Measurements from ENCODE around the gene RNASEH2A. TPM values are rescaled to one million over a fixed set of nuclear protein-coding genes. Genes with fewer than 3 reads are reported as not detected.

The RNASEH2A gene
- total RNA-seq, 2 experiments from 2014 or later = 1.5 to 2.7 TPM

DNA sequence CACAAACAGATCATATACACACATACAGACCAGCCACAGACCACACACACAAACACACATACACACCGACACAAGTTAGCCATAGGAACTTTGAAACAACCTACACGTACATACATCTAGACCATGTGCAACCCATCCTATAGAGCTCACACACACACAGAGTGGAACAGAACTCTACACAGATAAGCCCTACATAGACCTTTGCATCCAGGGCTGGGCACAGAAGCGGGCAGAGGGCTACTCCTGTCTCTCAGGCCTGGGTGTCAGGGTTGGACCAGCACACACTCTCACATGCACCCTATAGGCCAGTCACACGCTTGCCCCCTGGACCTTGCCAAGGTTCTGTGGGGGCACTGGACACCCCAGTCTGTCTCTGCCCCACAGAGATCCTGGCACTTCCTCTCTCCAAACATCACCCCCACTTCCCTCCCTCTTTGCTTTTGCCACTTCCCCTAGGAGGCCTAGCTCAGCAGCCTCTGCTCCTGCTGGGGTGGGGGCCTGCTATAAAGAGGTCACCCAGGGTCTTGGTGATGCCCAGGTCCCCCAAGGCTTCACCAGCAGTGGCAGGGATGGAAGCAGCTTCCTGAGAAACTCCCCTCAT is 20.9 kb upstream of the RNASEH2A start:
- Mint-ChIP-seq H3K4me1 (ENCODE audit: low read depth) (peaks cover 37% of the 10 kb centered on the region), H3K9me3 (no peaks in the 10 kb centered on the region), H3K27ac (no peak overlapping the region), H3K36me3 (ENCODE audit: low read depth) (peaks cover 5% of the 10 kb centered on the region), H3K27me3 (no peaks in the 10 kb centered on the region), H3K4me3 (no peak overlapping the region)
- TF ChIP-seq, protein P1, sequence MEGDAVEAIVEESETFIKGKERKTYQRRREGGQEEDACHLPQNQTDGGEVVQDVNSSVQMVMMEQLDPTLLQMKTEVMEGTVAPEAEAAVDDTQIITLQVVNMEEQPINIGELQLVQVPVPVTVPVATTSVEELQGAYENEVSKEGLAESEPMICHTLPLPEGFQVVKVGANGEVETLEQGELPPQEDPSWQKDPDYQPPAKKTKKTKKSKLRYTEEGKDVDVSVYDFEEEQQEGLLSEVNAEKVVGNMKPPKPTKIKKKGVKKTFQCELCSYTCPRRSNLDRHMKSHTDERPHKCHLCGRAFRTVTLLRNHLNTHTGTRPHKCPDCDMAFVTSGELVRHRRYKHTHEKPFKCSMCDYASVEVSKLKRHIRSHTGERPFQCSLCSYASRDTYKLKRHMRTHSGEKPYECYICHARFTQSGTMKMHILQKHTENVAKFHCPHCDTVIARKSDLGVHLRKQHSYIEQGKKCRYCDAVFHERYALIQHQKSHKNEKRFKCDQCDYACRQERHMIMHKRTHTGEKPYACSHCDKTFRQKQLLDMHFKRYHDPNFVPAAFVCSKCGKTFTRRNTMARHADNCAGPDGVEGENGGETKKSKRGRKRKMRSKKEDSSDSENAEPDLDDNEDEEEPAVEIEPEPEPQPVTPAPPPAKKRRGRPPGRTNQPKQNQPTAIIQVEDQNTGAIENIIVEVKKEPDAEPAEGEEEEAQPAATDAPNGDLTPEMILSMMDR (IDR thresholded peaks at IDR 0.05) = no peak
- no peaks in the 10 kb centered on the region for H3K27me3 ChIP-seq (ENCODE audit: control insufficient read depth in 1 of 2, insufficient read depth in 2 of 2, low read length in 2 of 2)
- ChIA-PET POLR2A (no interaction called here), CTCF (interaction anchor here (0.7 kb wide), 1 partner anchor 11 kb away, joined by 4 read pairs; no protein-coding TSS in a partner anchor)
- H3K9me3 ChIP-seq (ENCODE audit: control insufficient read depth in 1 of 2, insufficient read depth in 1 of 2, low read length in 2 of 2) = no peaks in the 10 kb centered on the region
- DNase-seq (peak in 4 of 14 experiments; percentile 7 to 57 (median 51)), ATAC-seq (ENCODE audit: poor library complexity) (no peak)
- intact Hi-C loops (cut with DNase I, micrococcal nuclease) = loop anchor here in 1 of 2 experiments (10.0 kb wide), 1 partner anchor 149 kb away; the partner anchor contains the start of genes CALR and FARSA
- peak overlapping the region; percentile 91 to 98 for H3K27ac ChIP-seq (ENCODE audit: low read depth in 1 of 2, low read length in 2 of 2)
- no peak overlapping the region for H3K4me3 ChIP-seq (ENCODE audit: low read length)
- no peaks in the 10 kb centered on the region for H3K36me3 ChIP-seq (ENCODE audit: insufficient read depth, low read length)
- H3K4me1 ChIP-seq (ENCODE audit: insufficient read depth, low read length) = peaks cover 82% of the 10 kb centered on the region

DNA sequence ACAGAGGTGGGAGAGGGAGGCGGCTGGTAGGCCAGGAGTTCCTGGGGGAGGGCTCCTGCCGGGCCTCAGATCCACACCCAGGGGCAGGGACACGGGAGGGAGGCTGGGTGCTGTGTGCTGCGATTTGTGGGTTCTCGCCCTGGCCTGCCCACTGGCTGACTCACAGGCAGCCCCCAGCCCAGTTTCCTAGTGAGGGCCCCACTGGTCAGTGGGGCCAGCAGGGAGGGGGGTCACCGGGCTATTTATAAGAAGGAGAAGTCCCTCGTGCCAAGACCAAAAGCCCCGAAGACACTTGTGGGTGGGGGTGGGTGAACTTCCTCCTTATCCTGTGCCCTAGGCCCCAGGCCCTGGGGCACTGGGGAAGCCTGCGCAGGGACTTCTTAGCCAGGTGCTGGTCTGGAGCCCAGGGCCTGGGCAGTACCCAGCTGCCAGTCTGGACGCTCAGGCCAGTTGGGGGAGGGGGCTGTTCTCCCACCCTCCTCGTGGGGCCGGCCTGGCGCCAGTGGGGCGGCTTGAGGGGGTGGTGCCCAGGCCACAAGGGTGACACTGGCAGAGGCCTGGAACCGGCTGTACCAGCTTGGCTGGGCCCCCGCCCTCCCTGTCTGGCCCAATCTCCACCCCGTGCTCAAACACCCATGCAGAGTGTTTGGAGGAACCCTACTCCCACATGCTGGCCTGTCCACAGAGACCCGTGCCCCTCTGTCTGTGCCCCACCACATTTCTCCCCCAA is 20.1 kb upstream of the RNASEH2A start:
- intact Hi-C loops (cut with DNase I, micrococcal nuclease) = loop anchor here in 1 of 2 experiments (10.0 kb wide), 1 partner anchor 148 kb away; the partner anchor contains the start of genes CALR and FARSA
- H3K9me3 Mint-ChIP-seq = no peaks in the 10 kb centered on the region
- no peak overlapping the region for H3K4me3 Mint-ChIP-seq
- peaks cover 13% of the 10 kb centered on the region for H3K36me3 Mint-ChIP-seq (ENCODE audit: low read depth)
- Histone ChIP-seq H3K4me1 (ENCODE audit: insufficient read depth, low read length) (peaks cover 87% of the 10 kb centered on the region), H3K36me3 (ENCODE audit: insufficient read depth, low read length) (no peaks in the 10 kb centered on the region), H3K4me3 (ENCODE audit: low read length) (no peak overlapping the region), H3K9me3 (ENCODE audit: control insufficient read depth in 1 of 2, insufficient read depth in 1 of 2, low read length in 2 of 2) (no peaks in the 10 kb centered on the region), H3K27me3 (ENCODE audit: control insufficient read depth in 1 of 2, insufficient read depth in 2 of 2, low read length in 2 of 2) (no peaks in the 10 kb centered on the region), H3K27ac (ENCODE audit: low read depth in 1 of 2, low read length in 2 of 2) (peak overlapping the region; percentile 91 to 98)
- ChIA-PET CTCF (interaction anchor here (0.7 to 1.1 kb wide), 2 partner anchors 9 to 10 kb away, joined by 3 to 4 read pairs; no protein-coding TSS in a partner anchor), POLR2A (interaction anchor here (4.0 kb wide), 1 partner anchor 9 kb away, joined by 31 read pairs; no protein-coding TSS in a partner anchor)
- peaks cover 44% of the 10 kb centered on the region for H3K4me1 Mint-ChIP-seq (ENCODE audit: low read depth)
- DNase-seq (peak in 4 of 14 experiments; percentile 13 to 75 (median 57)), ATAC-seq (ENCODE audit: poor library complexity) (no peak)
- H3K27ac Mint-ChIP-seq = peak overlapping the region; percentile 32
- TF ChIP-seq, protein P1 (IDR thresholded peaks at IDR 0.05) = no peak
- H3K27me3 Mint-ChIP-seq = peaks cover 2% of the 10 kb centered on the region

DNA sequence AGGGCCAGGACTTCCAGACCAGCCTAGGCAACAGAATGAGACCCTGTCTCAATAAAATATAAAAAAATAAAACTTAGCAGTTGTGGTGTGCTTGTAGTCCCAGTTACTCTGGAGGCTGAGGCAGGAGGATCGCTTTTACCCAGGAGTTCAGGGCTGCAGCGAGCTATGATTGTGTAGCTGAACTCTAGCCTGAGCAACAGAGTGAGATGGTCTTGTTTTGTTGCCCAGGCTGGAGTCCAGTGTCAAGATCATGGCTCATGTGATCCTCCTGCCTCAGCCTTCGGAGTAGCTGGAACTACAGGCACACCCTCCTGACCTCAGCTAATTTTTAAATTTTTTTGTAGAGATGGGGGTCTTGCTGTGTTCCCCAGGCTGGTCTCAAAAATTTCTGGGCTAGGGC is 19.4 kb upstream of the RNASEH2A start:
- POLR2A ChIA-PET = interaction anchor here (4.0 kb wide), 1 partner anchor 9 kb away, joined by 31 read pairs; no protein-coding TSS in a partner anchor
- no peaks in the 10 kb centered on the region for H3K36me3 ChIP-seq (ENCODE audit: insufficient read depth, low read length)
- Mint-ChIP-seq H3K27ac (peak overlapping the region; percentile 32), H3K36me3 (ENCODE audit: low read depth) (peaks cover 19% of the 10 kb centered on the region), H3K9me3 (no peaks in the 10 kb centered on the region), H3K4me3 (no peak overlapping the region), H3K4me1 (ENCODE audit: low read depth) (peaks cover 38% of the 10 kb centered on the region), H3K27me3 (peaks cover 4% of the 10 kb centered on the region)
- DNase-seq (no peak), ATAC-seq (ENCODE audit: poor library complexity) (no peak)
- H3K4me1 ChIP-seq (ENCODE audit: insufficient read depth, low read length) = peaks cover 81% of the 10 kb centered on the region
- CTCF ChIA-PET = interaction anchor here (1.1 kb wide), 1 partner anchor 10 kb away, joined by 3 read pairs; no protein-coding TSS in a partner anchor
- intact Hi-C loops (cut with DNase I, micrococcal nuclease) = loop anchor here in 1 of 2 experiments (10.0 kb wide), 1 partner anchor 148 kb away; the partner anchor contains the start of genes CALR and FARSA
- TF ChIP-seq, protein P1 (IDR thresholded peaks at IDR 0.05) = no peak
- H3K9me3 ChIP-seq (ENCODE audit: control insufficient read depth in 1 of 2, insufficient read depth in 1 of 2, low read length in 2 of 2) = no peaks in the 10 kb centered on the region
- peak overlapping the region; percentile 91 to 98 for H3K27ac ChIP-seq (ENCODE audit: low read depth in 1 of 2, low read length in 2 of 2)
- no peaks in the 10 kb centered on the region for H3K27me3 ChIP-seq (ENCODE audit: control insufficient read depth in 1 of 2, insufficient read depth in 2 of 2, low read length in 2 of 2)
- no peak overlapping the region for H3K4me3 ChIP-seq (ENCODE audit: low read length)

Measured in CD4-positive, alpha-beta T cell (primary cell).